CD4-positive, alpha-beta memory T cell (primary cell): ENCODE data around the gene PTPRG. TPM values are rescaled to one million over a fixed set of nuclear protein-coding genes. Genes with fewer than 3 reads are reported as not detected.
A peak's percentile ranks its signal among the peaks of the same experiment; 100 is the strongest.

Experiments
- CTCF ChIA-PET: fragments of 350-600 bp; sonication (Branson Sonifier 250); formaldehyde crosslinking; loops from one replicate; lab custom pipeline; 2021; ENCODE audit warnings: inconsistent platforms; ENCODE audit not compliant: partially characterized antibody; lab: Charles Lee
- POLR2A ChIA-PET: fragments of 350-600 bp; sonication (Branson Sonifier 250); formaldehyde crosslinking; loops from one replicate; lab custom pipeline; 2021; ENCODE audit not compliant: partially characterized antibody; lab: Charles Lee
- DNase-seq, 5 donors: peaks; one replicate each; pipeline versions ENCODE4 v3.0.0 to v3.0.0-alpha.2; 2020 to 2022; ENCODE audit warnings: mixed read lengths in 1 of 5
- H3K27ac ChIP-seq: one replicate; pipeline ENCODE4 v1.7.0; 2013; ENCODE audit warnings: low read depth, low read length
- H3K27me3 ChIP-seq: 2 replicates; pipeline ENCODE4 v1.7.0; 2013; ENCODE audit warnings: mild to moderate bottlenecking, low read length, moderate library complexity; ENCODE audit not compliant: insufficient read depth
- H3K36me3 ChIP-seq: 2 replicates; pipeline ENCODE4 v1.7.0; 2013; ENCODE audit warnings: mild to moderate bottlenecking, low read length, moderate library complexity; ENCODE audit not compliant: insufficient read depth
- H3K4me1 ChIP-seq: 2 replicates; pipeline ENCODE4 v1.7.0; 2013; ENCODE audit warnings: mild to moderate bottlenecking, low read length, moderate library complexity; ENCODE audit not compliant: insufficient read depth
- H3K4me3 ChIP-seq, 2 donors: one replicate each; pipeline ENCODE4 v1.7.0; 2013; ENCODE audit warnings: low read length in 2 of 2, mild to moderate bottlenecking in 1 of 2
- H3K9me3 ChIP-seq, 2 donors: one replicate each; pipeline ENCODE4 v1.7.0; 2013; ENCODE audit warnings: low read length in 2 of 2, control low read depth in 1 of 2; ENCODE audit not compliant: control insufficient read depth in 1 of 2
- H3K27ac Mint-ChIP-seq, 7 donors: one replicate each; pipeline ENCODE4 v1.8.0; 2020 to 2021; ENCODE audit warnings: mixed read lengths in 7 of 7, mild to moderate bottlenecking in 6 of 7, inconsistent platforms in 3 of 7, moderate library complexity in 3 of 7
- H3K27me3 Mint-ChIP-seq, 2 donors: one replicate each; pipeline ENCODE4 v1.8.0; 2020 to 2021; ENCODE audit warnings: mixed read lengths in 2 of 2
- H3K36me3 Mint-ChIP-seq, 2 donors: one replicate each; pipeline ENCODE4 v1.8.0; 2020 to 2021; ENCODE audit warnings: mixed read lengths in 2 of 2, inconsistent platforms in 1 of 2, mild to moderate bottlenecking in 1 of 2
- H3K4me1 Mint-ChIP-seq, 4 donors: one replicate each; pipeline ENCODE4 v1.8.0; 2020 to 2021; ENCODE audit warnings: mixed read lengths in 4 of 4, mild to moderate bottlenecking in 1 of 4
- H3K4me3 Mint-ChIP-seq, 8 donors: one replicate each; pipeline ENCODE4 v1.8.0; 2020 to 2021; ENCODE audit warnings: mixed read lengths in 8 of 8, mild to moderate bottlenecking in 7 of 8, moderate library complexity in 6 of 8, inconsistent platforms in 3 of 8
- H3K9me3 Mint-ChIP-seq, 8 donors: one replicate each; pipeline ENCODE4 v1.8.0; 2020 to 2021; ENCODE audit warnings: mixed read lengths in 8 of 8, mild to moderate bottlenecking in 5 of 8, inconsistent platforms in 3 of 8, moderate library complexity in 1 of 8
- intact Hi-C: fragments of 100-400 bp; cut with micrococcal nuclease; formaldehyde crosslinking; loops from one replicate; pipeline ENCODE4 v1.15.1; 2023
- polyA plus RNA-seq, 2 donors: library from polyadenylated mRNA; unstranded; fragments of 300-500 nt; fragmentation: Illumina TruSeq; gene quantifications; one replicate each; pipeline ENCODE4 v1.2.3, GENCODE V29; 2021
- total RNA-seq, 2 experiments: library from RNA; stranded (reverse); gene quantifications; one replicate each; pipeline ENCODE4 v1.2.3, GENCODE V29; 2021

Gene PTPRG
- total and polyA plus RNA-seq, 4 experiments from 2014 or later = not detected

- peaks cover 4 to 12% (median 10%) of the 10 kb centered on the region in 4 donors for H3K4me1 Mint-ChIP-seq
- H3K36me3 Mint-ChIP-seq = peaks cover 0 to 7% of the 10 kb centered on the region in 2 donors
- peak overlapping the region; percentile 39 for H3K27ac ChIP-seq
- no peaks in the 10 kb centered on the region for H3K9me3 ChIP-seq
- peaks cover 4% of the 10 kb centered on the region for H3K4me1 ChIP-seq
- H3K4me3 ChIP-seq = peak overlapping the region; percentile 42 to 50
- POLR2A ChIA-PET = no interaction called here
- DNase-seq = peak; percentile 44 to 67 (median 60)
- CTCF ChIA-PET = no interaction called here
- H3K27ac Mint-ChIP-seq = peak overlapping the region; percentile 74 to 97 (median 91)
- intact Hi-C loops = no loop called here
- H3K27me3 Mint-ChIP-seq = peaks cover 0 to 11% of the 10 kb centered on the region in 2 donors
- no peaks in the 10 kb centered on the region for H3K27me3 ChIP-seq
- no peaks in the 10 kb centered on the region for H3K36me3 ChIP-seq
- peak overlapping the region; percentile 90 to 96 (median 94) for H3K4me3 Mint-ChIP-seq
- peaks cover 0 to 22% (median 4%) of the 10 kb centered on the region in 8 donors for H3K9me3 Mint-ChIP-seq
Measured at GRCh38 chr3:62318752-62319569, 757.6 kb downstream of the PTPRG start.

- Histone ChIP-seq H3K36me3 (no peaks in the 10 kb centered on the region), H3K27me3 (no peaks in the 10 kb centered on the region), H3K4me3 (no peak overlapping the region), H3K4me1 (peaks cover 4% of the 10 kb centered on the region), H3K9me3 (no peaks in the 10 kb centered on the region), H3K27ac (no peak overlapping the region)
- peaks cover 0 to 22% (median 4%) of the 10 kb centered on the region in 8 donors for H3K9me3 Mint-ChIP-seq
- peaks cover 0 to 7% of the 10 kb centered on the region in 2 donors for H3K36me3 Mint-ChIP-seq
- intact Hi-C loops = no loop called here
- CTCF ChIA-PET = no interaction called here
- peak overlapping the region; percentile 90 to 96 (median 94) for H3K4me3 Mint-ChIP-seq
- H3K27ac Mint-ChIP-seq = peak overlapping the region in 3 of 7 donors; percentile 91 to 97 (median 96)
- POLR2A ChIA-PET = no interaction called here
- DNase-seq = no peak
- peaks cover 0 to 10% of the 10 kb centered on the region in 2 donors for H3K27me3 Mint-ChIP-seq
- H3K4me1 Mint-ChIP-seq = peaks cover 4 to 12% (median 10%) of the 10 kb centered on the region in 4 donors
Measured at GRCh38 chr3:62319570-62320243, 758.3 kb downstream of the PTPRG start.

- peaks cover 0 to 7% of the 10 kb centered on the region in 2 donors for H3K36me3 Mint-ChIP-seq
- H3K27ac Mint-ChIP-seq = no peak overlapping the region
- Histone ChIP-seq H3K27me3 (no peaks in the 10 kb centered on the region), H3K36me3 (no peaks in the 10 kb centered on the region), H3K27ac (no peak overlapping the region), H3K4me1 (peaks cover 2% of the 10 kb centered on the region), H3K4me3 (no peak overlapping the region), H3K9me3 (no peaks in the 10 kb centered on the region)
- H3K9me3 Mint-ChIP-seq = peaks cover 0 to 13% (median 4%) of the 10 kb centered on the region in 8 donors
- H3K27me3 Mint-ChIP-seq = peaks cover 0 to 2% of the 10 kb centered on the region in 2 donors
- intact Hi-C loops = no loop called here
- CTCF ChIA-PET = interaction anchor here (1.2 kb wide), 1 partner anchor 9 kb away, joined by 3 read pairs; no protein-coding TSS in a partner anchor
- peaks cover 4 to 11% (median 9%) of the 10 kb centered on the region in 4 donors for H3K4me1 Mint-ChIP-seq
- DNase-seq = no peak
- POLR2A ChIA-PET = no interaction called here
- H3K4me3 Mint-ChIP-seq = no peak overlapping the region
Measured at GRCh38 chr3:62323241-62323640, 761.9 kb downstream of the PTPRG start.

GRCh38 chr3:62325896-62326295, 764.5 kb downstream of the PTPRG start:
- DNase-seq = no peak
- no peaks in the 10 kb centered on the region for H3K27me3 ChIP-seq
- Mint-ChIP-seq H3K27ac (no peak overlapping the region), H3K4me3 (no peak overlapping the region), H3K4me1 (no peaks in the 10 kb centered on the region), H3K9me3 (peaks cover 0 to 4% (median 0%) of the 10 kb centered on the region in 8 donors), H3K27me3 (no peaks in the 10 kb centered on the region), H3K36me3 (no peaks in the 10 kb centered on the region)
- H3K9me3 ChIP-seq = no peaks in the 10 kb centered on the region
- ChIA-PET CTCF (no interaction called here), POLR2A (no interaction called here)
- H3K4me1 ChIP-seq = no peaks in the 10 kb centered on the region
- H3K27ac ChIP-seq = no peak overlapping the region
- no peak overlapping the region for H3K4me3 ChIP-seq
- intact Hi-C loops = no loop called here
- H3K36me3 ChIP-seq = no peaks in the 10 kb centered on the region

- H3K4me1 Mint-ChIP-seq = no peaks in the 10 kb centered on the region
Measured at GRCh38 chr3:62329971-62330370, 768.6 kb downstream of the PTPRG start.

GRCh38 chr3:62332017-62332416, 770.6 kb downstream of the PTPRG start:
- no peaks in the 10 kb centered on the region for H3K27me3 Mint-ChIP-seq
- intact Hi-C loops = loop anchor here (1.0 kb wide), 1 partner anchor 1486 kb away; no protein-coding TSS in a partner anchor

More at GRCh38 chr3:62329971-62330370, 768.6 kb downstream of the PTPRG start:
- no peaks in the 10 kb centered on the region for H3K36me3 Mint-ChIP-seq
- no peak overlapping the region for H3K4me3 ChIP-seq
- no peak for DNase-seq
- H3K4me3 Mint-ChIP-seq = no peak overlapping the region
- CTCF ChIA-PET = interaction anchor here (1.0 to 3.2 kb wide), 2 partner anchors 12 kb away, joined by 3 to 10 read pairs; no protein-coding TSS in a partner anchor
- no peaks in the 10 kb centered on the region for H3K27me3 Mint-ChIP-seq
- H3K27me3 ChIP-seq = no peaks in the 10 kb centered on the region
- intact Hi-C loops = no loop called here
- H3K36me3 ChIP-seq = no peaks in the 10 kb centered on the region
- H3K9me3 Mint-ChIP-seq = peaks cover 0 to 4% (median 0%) of the 10 kb centered on the region in 8 donors
- H3K27ac Mint-ChIP-seq = no peak overlapping the region
- no peaks in the 10 kb centered on the region for H3K9me3 ChIP-seq
- no peaks in the 10 kb centered on the region for H3K4me1 ChIP-seq
- H3K27ac ChIP-seq = no peak overlapping the region
- POLR2A ChIA-PET = no interaction called here

GRCh38 chr3:62332835-62333244, 771.5 kb downstream of the PTPRG start:
- peaks cover 0 to 4% (median 0%) of the 10 kb centered on the region in 8 donors for H3K9me3 Mint-ChIP-seq
- no peaks in the 10 kb centered on the region for H3K36me3 Mint-ChIP-seq
- H3K4me1 Mint-ChIP-seq = no peaks in the 10 kb centered on the region
- peak in 1 of 5 donors; percentile 4 for DNase-seq
- H3K27me3 Mint-ChIP-seq = no peaks in the 10 kb centered on the region
- no peak overlapping the region for H3K27ac ChIP-seq
- POLR2A ChIA-PET = no interaction called here
- H3K27me3 ChIP-seq = no peaks in the 10 kb centered on the region
- no peak overlapping the region for H3K4me3 Mint-ChIP-seq
- intact Hi-C loops = loop anchor here (1.0 kb wide), 1 partner anchor 1485 kb away; no protein-coding TSS in a partner anchor
- H3K36me3 ChIP-seq = no peaks in the 10 kb centered on the region
- no peak overlapping the region for H3K4me3 ChIP-seq
- H3K4me1 ChIP-seq = no peaks in the 10 kb centered on the region
- H3K27ac Mint-ChIP-seq = no peak overlapping the region
- no peaks in the 10 kb centered on the region for H3K9me3 ChIP-seq
- CTCF ChIA-PET = interaction anchor here (1.2 to 3.2 kb wide), 3 partner anchors 9 to 1485 kb away, joined by 3 to 10 read pairs (median 3); no protein-coding TSS in a partner anchor

More at GRCh38 chr3:62332017-62332416, 770.6 kb downstream of the PTPRG start:
- no peaks in the 10 kb centered on the region for H3K27me3 ChIP-seq
- ChIA-PET CTCF (interaction anchor here (1.3 to 3.2 kb wide), 2 partner anchors 9 to 10 kb away, joined by 3 to 10 read pairs; no protein-coding TSS in a partner anchor), POLR2A (no interaction called here)
- peak overlapping the region in 1 of 7 donors; percentile 29 for H3K27ac Mint-ChIP-seq
- no peak overlapping the region for H3K4me3 Mint-ChIP-seq
- H3K36me3 Mint-ChIP-seq = no peaks in the 10 kb centered on the region
- no peak for DNase-seq
- H3K9me3 ChIP-seq = no peaks in the 10 kb centered on the region
- no peak overlapping the region for H3K27ac ChIP-seq
- H3K4me1 ChIP-seq = no peaks in the 10 kb centered on the region
- H3K9me3 Mint-ChIP-seq = peaks cover 0 to 4% (median 0%) of the 10 kb centered on the region in 8 donors
- H3K4me3 ChIP-seq = no peak overlapping the region
- no peaks in the 10 kb centered on the region for H3K4me1 Mint-ChIP-seq
- H3K36me3 ChIP-seq = no peaks in the 10 kb centered on the region
